Frontal cortex (tissue), 4 donors: ENCODE data around the gene RCE1. TPM values are rescaled to one million over a fixed set of nuclear protein-coding genes. Genes with fewer than 3 reads are reported as not detected.
"Not testable (repeated sequence)": the region's sequence is repeated elsewhere in the genome, so short reads cannot be mapped to it uniquely, and the experiment has no call there.

Experiments used
- DNase-seq, 2 donors: peaks; one replicate each; pipeline ENCODE4 v3.0.0; 2012; ENCODE audit warnings: low spot score in 2 of 2
- FAIRE-seq: peaks from 2 replicates; lab custom pipeline; 2012; peaks lifted over from hg19 to GRCh38; lab: Jason Lieb, UNC
- total RNA-seq: library from RNA; depleted of rRNA; stranded (reverse); fragments of >200 nt; gene quantifications from one replicate; pipeline ENCODE4 v1.2.3, GENCODE V29; 2014
- donor health status: control.
- donor health status: control.
- donor health status: control.

Gene RCE1, protein sequence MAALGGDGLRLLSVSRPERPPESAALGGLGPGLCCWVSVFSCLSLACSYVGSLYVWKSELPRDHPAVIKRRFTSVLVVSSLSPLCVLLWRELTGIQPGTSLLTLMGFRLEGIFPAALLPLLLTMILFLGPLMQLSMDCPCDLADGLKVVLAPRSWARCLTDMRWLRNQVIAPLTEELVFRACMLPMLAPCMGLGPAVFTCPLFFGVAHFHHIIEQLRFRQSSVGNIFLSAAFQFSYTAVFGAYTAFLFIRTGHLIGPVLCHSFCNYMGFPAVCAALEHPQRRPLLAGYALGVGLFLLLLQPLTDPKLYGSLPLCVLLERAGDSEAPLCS
- total RNA-seq, result 9.8 TPM

DNA sequence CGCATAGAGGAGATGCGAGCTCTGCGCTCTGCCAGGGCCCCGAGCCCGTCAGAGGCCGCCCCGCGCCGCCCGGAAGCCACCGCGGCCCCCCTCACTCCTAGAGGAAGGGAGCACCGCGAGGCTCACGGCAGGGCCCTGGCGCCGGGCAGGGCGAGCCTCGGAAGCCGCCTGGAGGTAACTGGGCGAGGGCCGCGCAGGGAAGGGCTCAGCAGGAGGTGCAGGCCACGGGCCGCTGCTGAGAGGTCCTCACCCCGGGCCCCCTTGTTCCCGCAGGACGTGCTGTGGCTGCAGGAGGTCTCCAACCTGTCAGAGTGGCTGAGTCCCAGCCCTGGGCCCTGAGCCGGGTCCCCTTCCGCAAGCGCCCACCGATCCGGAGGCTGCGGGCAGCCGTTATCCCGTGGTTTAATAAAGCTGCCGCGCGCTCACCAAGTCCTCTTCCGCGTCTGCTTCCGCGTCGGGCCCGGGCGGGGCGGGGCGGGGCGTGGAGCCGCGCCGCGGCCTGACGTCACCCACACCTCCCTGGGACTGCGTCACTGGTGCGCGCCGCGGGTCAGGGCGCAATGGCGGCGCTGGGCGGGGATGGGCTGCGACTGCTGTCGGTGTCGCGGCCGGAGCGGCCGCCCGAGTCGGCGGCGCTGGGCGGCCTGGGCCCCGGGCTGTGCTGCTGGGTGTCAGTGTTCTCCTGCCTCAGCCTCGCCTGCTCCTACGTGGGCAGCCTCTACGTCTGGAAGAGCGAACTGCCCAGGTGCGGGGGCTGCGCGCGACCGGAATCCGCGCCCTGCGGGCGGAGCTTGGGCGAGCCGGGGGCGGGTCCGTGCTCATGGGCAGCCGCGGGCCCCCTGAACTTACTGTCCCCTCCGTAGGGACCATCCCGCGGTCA, at the start of gene RCE1:
Gene RCE1 (plus strand): TSS at position 546 of the 880 bp plus-strand sequence. CDS start 15 bp downstream, at position 561.
- DNase-seq (peak; percentile 96 to 98), FAIRE-seq (no peak)

DNA sequence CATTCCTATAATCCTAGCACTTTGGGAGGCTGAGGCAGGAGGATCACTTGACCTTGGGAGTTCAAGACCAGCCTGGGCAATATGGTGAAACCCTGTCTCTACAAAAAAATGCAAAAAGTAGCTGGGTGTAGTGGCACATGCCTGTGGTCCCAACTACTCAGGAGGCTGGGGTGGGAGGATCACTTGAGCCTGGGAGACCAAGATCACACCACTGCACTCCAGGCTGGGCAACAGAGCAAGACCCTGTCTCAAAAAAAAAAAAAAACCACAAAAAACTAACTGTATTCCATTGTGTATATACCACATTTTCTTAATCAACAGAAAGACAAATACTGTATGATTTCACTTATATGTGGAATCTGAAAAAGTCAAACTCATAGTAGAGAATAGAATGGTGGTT, 43.4 kb upstream of the RCE1 start:
- FAIRE-seq, DNase-seq: not testable (repeated sequence)

DNA sequence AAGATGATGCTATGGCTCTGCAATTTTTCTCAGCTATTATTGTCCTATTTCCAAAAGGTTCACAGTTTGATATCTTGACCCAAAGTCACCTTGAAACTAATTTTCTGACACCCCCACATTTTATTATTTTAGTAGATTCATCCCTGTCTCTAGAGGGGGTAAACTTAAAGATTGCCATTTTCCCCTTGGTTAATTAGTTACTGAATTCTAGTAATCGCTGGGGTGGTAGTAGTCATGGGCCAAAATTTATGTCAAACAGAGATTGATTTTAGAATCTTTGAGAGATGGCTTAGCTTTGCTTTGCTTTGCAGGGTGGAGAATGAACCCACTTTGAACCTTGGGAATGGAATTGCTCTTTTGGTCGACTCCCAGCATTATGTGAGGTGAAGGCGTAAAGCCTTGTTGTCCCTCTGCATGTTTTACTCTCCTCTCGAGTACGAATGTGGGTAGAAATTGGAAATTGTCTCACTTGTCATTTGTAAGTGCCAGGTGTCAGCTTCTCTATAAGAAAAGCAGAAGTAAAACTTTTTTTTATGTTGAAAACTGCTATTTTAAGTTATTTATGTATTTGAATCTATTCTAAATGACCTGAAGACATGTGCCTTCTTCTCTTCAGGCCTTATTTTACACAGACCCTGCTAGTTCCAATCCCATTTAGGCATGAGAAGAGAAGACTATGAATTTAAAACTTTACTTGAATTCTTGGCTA, 42.4 kb upstream of the RCE1 start:
- FAIRE-seq (no peak), DNase-seq (no peak)

DNA sequence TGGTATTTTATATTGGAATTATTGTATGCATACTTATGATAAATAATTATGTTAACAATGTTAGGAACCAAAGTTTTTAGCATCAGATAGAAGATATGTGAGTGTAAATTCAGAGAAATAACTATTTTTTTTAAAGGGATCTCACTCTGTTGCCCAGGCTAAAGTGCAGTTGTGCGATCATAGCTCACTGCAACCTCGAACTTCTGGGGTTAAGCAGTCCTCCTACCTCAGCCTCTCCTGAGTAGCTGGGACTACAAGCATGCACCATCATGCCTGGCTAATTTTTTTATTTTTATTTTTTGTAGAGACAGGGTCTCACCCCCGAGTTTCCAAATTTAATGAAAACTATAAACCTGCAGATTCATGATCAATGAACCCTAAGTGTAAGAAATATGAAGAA, 33.6 kb upstream of the RCE1 start:
- FAIRE-seq, result no peak

DNA sequence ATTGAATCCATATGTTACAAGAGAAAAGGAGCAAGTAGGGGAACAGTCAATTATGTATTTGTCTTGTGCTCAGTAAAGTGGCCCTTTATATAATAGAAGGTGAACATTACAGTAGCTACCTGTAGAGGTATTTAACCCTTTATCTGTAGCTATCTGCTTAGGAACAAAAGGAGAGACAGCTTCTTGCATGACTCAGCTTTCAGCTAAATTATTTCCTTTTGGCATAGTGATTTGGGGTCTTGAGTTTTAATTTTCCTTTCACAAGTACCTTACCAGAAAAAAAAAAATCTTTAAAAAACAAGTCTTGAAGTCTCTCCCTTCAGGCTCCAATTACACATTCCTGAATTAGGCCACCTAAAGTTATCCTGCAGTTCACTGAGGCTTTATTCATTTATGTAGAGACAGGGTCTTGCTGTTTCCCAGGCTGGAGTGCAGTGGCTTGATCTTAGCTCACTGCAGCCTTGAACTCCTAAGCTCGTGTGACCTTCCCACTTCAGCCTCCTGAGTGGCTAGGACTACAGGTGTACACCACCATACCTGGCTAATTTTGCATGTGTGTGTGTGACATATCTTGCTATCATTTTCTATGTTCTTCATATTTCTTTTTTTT, 32.6 kb upstream of the RCE1 start:
- FAIRE-seq (no peak), DNase-seq (no peak)

More for the DNA sequence above, 33.6 kb upstream of the RCE1 start:
- DNase-seq, result no peak

DNA sequence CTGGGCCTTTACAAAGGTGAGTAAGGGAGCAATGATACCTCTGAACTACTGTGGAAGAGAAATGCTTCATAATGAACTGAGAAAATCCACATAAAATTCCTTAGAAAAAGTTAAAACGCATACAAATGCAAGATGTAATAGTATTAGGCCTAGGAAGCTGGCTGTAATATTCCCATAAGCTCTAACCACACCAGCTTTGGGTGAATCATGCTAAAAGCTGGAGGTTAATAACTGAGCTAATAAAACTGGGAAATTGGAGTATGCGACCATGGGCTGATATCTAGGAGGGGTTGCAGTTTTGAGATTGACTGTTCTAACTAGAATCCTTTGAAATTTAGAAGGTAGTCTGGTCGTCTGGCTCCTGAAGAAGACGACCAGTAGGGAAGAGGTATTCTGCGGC, 28.6 kb upstream of the RCE1 start:
- FAIRE-seq, result no peak

DNA sequence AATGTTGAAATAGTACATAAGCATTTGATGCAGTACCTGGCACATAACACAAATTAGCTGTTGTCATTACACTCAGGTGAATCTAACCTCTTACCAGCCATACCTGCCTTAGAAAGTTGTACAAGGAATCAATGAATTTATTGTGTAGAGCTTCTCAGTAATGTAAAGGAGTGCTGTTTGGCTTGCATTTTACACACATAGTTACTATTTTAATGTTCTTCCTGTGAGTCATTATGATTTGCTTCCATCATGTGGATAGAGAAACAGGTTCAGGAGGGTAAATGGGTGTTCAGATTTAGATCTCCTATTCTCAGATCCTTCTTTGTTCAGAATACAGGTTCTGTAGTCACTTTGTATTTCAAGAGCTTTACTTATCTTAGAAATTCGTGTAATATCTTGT, 27.6 kb upstream of the RCE1 start:
- FAIRE-seq (no peak), DNase-seq (no peak)

More for the DNA sequence above, 28.6 kb upstream of the RCE1 start:
- no peak for DNase-seq

DNA sequence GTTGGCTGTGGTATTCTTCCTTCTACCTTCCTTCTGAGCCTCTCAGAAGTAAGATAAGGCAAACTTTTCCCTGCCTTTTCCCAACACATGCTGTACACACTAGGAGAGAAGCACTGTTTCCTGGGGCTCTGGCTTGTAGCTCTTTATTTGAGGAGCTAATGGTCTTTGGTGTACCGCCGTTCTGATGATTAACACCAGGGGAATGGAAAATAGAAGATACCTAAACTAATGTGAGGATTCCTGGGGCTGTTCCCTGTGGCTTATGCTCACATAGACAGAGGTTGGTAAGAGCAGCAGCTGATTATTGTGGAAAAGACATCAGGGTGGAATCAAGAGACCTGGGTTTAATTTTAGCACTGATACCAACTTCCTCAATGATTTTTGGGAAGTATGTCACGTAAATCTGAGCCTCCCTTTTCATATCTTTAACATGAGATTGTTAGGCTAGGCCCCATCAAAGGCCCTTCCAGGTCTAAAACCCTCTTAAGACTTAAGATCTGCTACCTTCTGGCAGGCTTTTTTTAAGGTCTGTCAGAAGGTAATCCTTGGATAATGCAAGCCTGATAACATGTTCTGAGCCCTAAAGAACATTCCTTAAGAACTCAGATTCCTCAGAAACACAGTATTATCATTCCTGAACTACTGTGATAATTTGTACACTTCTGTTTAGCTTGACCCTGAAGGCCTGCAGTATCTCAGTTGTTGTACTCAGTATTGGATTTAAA, 24.8 kb upstream of the RCE1 start:
- FAIRE-seq (no peak), DNase-seq (no peak)

DNA sequence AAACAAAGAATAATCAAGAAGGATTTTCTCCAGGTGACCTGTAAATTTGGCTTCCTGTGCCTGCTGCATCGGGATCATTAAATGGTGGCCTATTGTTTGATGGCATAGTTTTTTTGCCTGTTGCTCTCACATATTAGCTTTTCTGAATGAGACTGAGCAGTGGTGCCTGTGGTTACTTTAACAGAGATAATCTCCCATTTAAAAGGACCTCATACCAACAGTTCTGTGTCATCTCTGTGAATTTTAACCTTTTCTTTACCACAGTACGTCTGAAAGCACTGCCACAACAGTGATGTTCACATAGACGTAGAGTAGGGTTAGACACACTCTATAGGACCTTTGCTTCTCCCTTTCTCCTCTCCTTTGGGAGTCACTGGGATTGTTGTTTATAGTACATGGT, 22.9 kb upstream of the RCE1 start:
- FAIRE-seq (no peak), DNase-seq (no peak)

DNA sequence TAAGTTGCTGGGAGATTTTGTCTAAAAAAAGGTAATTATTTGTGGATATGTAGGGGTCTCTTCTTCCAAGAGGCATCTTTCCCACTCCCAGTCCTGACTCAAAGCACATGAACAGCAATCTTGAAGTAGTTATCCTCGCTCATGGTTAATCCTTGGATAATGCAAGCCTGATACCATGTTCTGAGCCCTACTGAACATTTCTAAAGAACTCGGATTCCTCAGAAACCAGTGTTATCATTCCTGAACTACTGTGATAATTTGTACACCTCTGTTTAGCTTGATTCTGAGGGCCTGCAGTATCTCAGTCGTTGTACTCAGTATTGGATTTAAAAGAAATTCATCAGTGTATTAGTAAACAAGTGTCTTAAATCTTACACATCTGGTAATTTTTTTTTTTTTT, 22.3 kb upstream of the RCE1 start:
- DNase-seq, result no peak
- no peak for FAIRE-seq

DNA sequence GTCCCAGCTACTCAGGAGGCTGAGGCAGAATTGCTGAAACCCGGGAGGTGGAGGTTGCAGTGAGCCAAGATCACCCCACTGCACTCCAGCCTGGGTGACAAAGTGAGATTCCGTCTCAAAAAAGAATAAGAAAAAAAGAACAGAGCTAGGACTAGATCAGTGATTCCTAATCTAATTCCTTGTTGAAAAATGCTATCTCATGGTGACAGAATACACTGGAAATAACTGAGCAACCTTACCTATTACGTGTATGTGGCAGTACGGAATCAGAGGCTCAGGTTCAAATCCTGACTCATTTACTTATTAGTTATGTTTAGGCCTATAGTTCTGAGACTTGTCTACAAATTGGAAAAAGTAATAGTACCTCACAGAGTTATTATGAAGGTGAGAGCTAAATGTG, 19.5 kb upstream of the RCE1 start:
- FAIRE-seq, result no peak

DNA sequence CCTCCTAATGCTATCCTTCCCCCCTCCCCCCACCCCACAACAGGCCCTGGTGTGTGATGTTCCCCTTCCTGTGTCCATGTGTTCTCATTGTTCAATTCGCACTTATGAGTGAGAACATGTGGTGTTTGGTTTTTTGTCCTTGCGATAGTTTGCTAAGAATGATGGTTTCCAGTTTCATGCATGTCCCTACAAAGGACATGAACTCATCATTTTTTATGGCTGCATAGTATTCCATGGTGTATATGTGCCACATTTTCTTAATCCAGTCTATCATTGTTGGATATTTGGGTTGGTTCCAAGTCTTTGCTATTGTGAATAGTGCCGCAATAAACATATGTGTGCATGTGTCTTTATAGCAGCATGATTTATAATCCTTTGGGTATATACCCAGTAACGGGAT, 18.7 kb upstream of the RCE1 start:
- FAIRE-seq, DNase-seq: not testable (repeated sequence)

More for the DNA sequence above, 19.5 kb upstream of the RCE1 start:
- DNase-seq, result no peak

DNA sequence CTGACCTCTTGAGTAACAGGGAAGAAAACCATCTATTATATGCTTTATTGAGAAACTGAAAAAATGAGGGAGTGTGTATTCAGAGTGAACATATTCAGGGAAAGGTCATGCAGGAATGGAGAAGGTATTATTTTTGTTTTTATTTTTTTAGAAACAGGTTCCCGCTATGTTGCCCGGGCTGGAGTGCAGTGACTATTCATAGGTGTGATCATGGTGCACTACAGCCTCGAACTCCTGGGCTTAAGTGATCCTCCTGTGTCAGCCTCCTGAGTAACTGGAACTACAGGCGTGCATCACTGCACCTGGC, 8.7 kb upstream of the RCE1 start:
- FAIRE-seq (no peak), DNase-seq (no peak)

DNA sequence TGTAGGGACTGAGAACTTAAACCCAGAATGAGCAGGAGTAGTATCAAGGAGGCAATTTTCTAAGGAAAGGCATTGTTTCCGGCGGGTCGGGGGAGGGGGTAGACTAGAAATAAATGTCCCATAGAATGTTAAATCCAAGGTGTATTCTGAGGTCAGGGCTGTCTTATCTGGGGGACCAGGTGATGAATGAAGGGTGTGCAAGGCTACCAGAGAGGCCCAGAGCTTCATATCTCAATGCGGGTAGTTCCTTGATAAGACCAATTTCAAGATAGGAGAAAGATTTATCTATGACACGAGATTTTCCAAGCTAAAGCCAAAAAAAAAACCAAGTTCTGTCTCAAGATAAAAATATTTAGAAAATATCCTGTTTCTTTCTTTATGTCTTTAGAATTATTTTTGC, 8.3 kb upstream of the RCE1 start:
- DNase-seq, result no peak
- no peak for FAIRE-seq

DNA sequence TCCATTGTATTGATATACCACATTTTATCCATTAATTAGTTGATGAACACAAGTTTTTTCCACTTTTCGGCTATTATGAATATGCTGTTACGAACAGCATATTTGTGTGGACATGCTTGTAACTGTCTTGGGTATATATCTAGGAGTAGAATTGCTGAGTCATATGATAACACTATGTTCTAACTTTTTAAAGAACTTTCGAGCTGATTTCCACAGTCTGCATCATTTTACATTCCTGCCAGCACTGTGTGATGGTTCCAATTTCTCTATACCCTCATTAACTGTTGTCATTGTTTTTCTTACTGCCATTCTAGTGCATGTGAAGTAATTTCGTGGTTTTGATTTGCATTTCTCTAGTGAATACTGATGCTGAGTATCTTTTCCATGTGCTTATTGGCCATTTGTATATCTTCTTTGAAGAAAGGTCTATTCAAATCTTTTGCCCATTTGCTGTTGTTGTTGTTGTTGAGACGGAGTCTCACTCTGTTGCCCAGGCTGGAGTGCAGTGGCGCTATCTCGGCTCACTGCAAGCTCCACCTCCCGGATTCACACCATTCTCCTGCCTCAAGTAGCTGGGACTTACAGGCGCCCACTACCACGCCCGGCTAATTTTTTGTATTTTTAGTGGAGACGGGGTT, 7.4 kb upstream of the RCE1 start:
- DNase-seq, result no peak

DNA sequence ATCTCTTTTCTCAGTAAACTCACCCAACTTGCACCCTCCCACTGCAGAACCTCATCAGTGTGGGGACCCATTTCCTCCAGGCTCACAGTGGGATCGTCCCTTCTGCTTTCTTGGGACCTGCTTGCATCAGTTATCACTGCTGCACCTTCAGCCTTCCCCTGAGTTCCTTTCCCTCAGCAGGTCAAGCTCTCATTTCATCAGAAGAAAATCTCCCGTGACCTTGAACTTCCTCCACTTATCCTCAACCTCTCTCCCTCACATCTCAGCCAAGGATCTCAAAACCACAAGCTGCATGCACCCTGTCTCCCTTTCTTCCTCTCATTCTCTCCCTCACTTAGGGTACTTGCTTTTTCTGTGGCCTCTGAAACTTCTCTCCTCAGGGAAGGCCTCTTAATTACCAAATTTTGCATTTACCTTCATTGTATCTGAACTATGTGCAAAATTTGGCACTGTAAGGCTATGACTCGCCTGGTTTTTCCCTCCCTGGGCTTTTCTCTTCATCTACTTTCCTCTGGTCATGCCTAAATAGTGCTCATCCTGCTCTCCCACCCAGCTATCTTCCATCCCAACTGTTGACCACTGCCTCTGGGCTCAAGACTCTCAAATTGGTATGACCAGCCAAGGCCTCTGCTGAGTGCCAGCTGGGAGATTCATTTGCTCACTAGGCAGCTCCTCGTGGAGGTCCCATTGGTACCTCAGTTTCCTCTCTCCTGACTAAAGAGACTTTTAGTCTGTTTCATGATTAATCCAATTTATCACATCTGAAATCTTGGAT, 2.7 kb upstream of the RCE1 start:
- no peak for DNase-seq

More for the DNA sequence above, 7.4 kb upstream of the RCE1 start:
- FAIRE-seq, result no peak

DNA sequence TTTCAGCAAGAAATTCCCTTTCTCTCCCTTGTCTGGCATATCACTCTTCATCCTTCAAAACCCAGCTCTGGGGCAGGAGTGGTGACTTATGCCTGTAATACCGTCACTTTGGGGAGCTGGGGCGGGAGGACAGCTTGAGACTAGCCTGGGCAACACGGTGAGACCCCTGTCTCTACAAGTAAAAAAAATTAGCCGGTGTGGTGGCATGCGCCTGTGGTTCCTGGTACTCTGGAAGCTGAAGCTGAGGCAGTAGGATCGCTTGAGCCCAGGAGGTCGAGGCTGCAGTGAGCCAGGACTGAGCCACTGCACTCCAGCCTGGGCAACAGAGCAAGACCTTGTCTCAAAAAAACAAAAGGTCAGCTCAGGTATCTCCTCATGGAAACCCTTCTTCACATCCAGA, 1.4 kb upstream of the RCE1 start:
- no peak for FAIRE-seq
- DNase-seq, result no peak

More for the DNA sequence above, 2.7 kb upstream of the RCE1 start:
- FAIRE-seq, result no peak

DNA sequence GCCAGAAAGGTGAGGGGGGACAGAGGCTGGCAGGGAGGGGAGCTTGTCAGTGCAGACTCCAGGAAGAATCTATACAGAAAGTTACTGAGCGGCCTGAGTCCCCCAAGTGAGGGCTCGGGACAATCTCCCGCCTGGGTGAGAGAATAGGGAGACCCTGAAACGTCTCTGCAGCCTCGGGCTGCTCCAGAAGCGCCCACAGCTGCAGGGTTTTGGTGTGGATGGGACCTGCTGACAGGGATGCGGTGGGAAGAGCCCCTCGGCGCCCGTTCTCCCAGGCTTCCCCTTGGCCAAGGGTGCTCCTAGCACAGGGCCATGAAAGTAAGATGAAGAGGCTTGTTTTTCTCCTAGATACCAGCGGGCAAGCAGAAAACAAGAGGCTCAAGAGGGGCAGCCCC, 743 bp upstream of the RCE1 start:
- FAIRE-seq (no peak), DNase-seq (peak in 1 of 2 donors; percentile 33)
